HepG2 (cell line): ENCODE measurements around the gene CELSR2. TPM values are rescaled to one million over a fixed set of nuclear protein-coding genes. Genes with fewer than 3 reads are reported as not detected.

Experiments
- ATF6 ChIP-seq: sonication (generic); formaldehyde crosslinking; conservative IDR thresholded peaks from 2 replicates; pipeline ENCODE4 v1.4.0; 2020; ENCODE audit warnings: missing genetic modification reagents
- CEBPB ChIP-seq: IDR thresholded peaks from 2 replicates; pipeline ENCODE4 v1.6.1; 2011; ENCODE audit warnings: low read depth, low read length, improper control_type of control experiment, borderline replicate concordance
- ELK4 ChIP-seq: sonication (generic); formaldehyde crosslinking; IDR thresholded peaks from 2 replicates; pipeline ENCODE4 v1.9.0; 2021; ENCODE audit warnings: missing genetic modification reagents, borderline replicate concordance
- FOSL2 ChIP-seq: sonication (generic); formaldehyde crosslinking; IDR thresholded peaks from 2 replicates; pipeline ENCODE4 v1.4.0; 2020; ENCODE audit warnings: missing genetic modification reagents
- HMG20B ChIP-seq: conservative IDR thresholded peaks from 2 replicates; pipeline ENCODE4 v1.6.1; 2016; ENCODE audit warnings: missing genetic modification reagents, missing compliant biosample characterization
- NFATC3 ChIP-seq: sonication (generic); formaldehyde crosslinking; IDR thresholded peaks from 2 replicates; pipeline ENCODE4 v1.5.1; 2020; ENCODE audit warnings: mild to moderate bottlenecking, missing genetic modification reagents
- SAP130 ChIP-seq: IDR thresholded peaks from 2 replicates; pipeline ENCODE4 v1.6.1; 2016; ENCODE audit warnings: low read depth
- TBL1XR1 ChIP-seq: fragments of 150-350 bp; IDR thresholded peaks from 2 replicates; pipeline ENCODE4 v1.6.1; 2014; ENCODE audit warnings: borderline replicate concordance, low read length; ENCODE audit not compliant: partially characterized antibody
- THYN1 ChIP-seq: sonication (generic); formaldehyde crosslinking; IDR thresholded peaks from 2 replicates; pipeline ENCODE4 v1.8.1; 2023; ENCODE audit warnings: low read depth, mild to moderate bottlenecking, moderate library complexity, missing genetic modification reagents, borderline replicate concordance
- ZNF264 ChIP-seq: sonication (generic); formaldehyde crosslinking; IDR thresholded peaks from 2 replicates; pipeline ENCODE4 v1.4.0; 2020; ENCODE audit warnings: missing genetic modification reagents
- polyA plus RNA-seq, 8 experiments: library from polyadenylated mRNA; depleted of rRNA in 3 of 8; stranded (reverse) in 7 of 8; unstranded in 1 of 8; fragments of >200 nt; fragmentation: Illumina TruSeq in 4 of 8; extraction: Trizol in 4 of 8; gene quantifications; 2 replicates each; pipeline versions ENCODE4 v1.2.1 to v1.2.3, GENCODE V29; 2011 to 2016; ENCODE audit warnings: low read depth in 4 of 8, missing spikeins in 1 of 8, mixed read lengths in 1 of 8; ENCODE audit not compliant: insufficient read depth in 1 of 8
- total RNA-seq, 5 experiments: library from RNA; depleted of rRNA; stranded (reverse); fragments of >200 nt; fragmentation: Illumina TruSeq; extraction: Trizol; gene quantifications; 2 replicates each; pipeline ENCODE4 v1.2.3, GENCODE V29; 2016; ENCODE audit warnings: low read depth in 1 of 5
- TF ChIP-seq, protein P1 (sequence below): IDR thresholded peaks from 2 replicates; pipeline ENCODE4 v1.6.1; 2012; ENCODE audit warnings: low read depth, low read length, improper control_type of control experiment
- TF ChIP-seq, protein P2 (sequence below): sonication (generic); formaldehyde crosslinking; IDR thresholded peaks from 2 replicates; pipeline ENCODE4 v1.4.0; 2020; ENCODE audit warnings: missing genetic modification reagents; ENCODE audit errors: not compliant biosample characterization
- TF ChIP-seq, protein P3 (sequence below): sonication (generic); formaldehyde crosslinking; IDR thresholded peaks from 2 replicates; pipeline ENCODE4 v1.8.1; 2023; ENCODE audit warnings: mild to moderate bottlenecking, moderate library complexity, missing genetic modification reagents
- TF ChIP-seq, protein P4 (sequence below): sonication (generic); formaldehyde crosslinking; IDR thresholded peaks from 2 replicates; pipeline ENCODE4 v1.4.0; 2020; ENCODE audit warnings: missing genetic modification reagents, borderline replicate concordance

Gene CELSR2
- total and polyA plus RNA-seq, 2 of the 13 experiments (the other 11 are each of a cell fraction or from before 2014, with no cell fraction given) = 4.0 to 6.6 TPM

DNA sequence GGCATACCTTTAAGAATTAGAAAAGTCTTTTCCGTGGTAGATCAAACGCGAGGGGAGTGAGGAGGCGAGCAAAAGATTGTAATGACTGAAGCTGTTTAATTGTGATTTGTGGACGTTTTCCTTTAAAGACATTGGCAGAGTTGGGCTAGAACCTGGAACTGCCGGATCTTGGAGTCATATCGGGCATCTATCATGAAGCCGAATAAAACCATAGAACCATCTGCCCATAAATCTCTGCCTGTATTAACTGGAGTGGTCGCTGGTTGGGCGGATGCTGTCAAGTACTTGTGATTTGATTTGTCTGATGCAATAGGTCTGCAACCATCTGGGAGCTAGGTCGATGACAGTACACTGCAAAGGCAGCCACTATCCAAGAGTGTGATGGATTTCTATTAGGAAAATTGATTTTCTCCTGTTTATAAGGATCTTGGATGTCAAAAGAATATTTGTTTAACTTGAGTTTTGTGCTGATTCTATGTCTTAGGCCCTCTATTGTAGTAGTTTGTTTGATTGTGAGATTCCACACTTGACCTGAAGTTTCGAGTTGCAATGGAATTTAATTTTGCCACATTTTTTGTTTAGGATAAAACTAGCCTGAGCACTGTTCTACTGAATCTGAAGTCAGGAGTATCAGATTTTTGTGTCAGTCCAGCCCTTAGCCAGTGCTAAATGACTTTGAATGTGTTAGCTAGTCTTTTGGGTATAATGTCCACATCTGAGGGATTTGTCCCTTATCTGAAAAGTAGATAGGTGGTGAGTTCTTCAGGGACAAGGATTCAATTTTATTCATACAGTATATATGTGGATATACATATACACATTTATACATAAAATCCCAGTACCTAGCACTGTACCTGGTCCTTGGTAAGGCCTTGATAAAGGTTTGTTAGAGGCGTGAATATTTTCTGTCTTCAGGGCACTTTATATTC, 34.4 kb upstream of the CELSR2 start (continued):
- TF ChIP-seq, protein P1, sequence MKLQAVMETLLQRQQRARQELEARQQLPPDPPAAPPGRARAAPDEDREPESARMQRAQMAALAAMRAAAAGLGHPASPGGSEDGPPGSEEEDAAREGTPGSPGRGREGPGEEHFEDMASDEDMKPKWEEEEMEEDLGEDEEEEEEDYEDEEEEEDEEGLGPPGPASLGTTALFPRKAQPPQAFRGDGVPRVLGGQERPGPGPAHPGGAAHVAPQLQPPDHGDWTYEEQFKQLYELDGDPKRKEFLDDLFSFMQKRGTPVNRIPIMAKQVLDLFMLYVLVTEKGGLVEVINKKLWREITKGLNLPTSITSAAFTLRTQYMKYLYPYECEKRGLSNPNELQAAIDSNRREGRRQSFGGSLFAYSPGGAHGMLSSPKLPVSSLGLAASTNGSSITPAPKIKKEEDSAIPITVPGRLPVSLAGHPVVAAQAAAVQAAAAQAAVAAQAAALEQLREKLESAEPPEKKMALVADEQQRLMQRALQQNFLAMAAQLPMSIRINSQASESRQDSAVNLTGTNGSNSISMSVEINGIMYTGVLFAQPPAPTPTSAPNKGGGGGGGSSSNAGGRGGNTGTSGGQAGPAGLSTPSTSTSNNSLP = peak; percentile 87
- TF ChIP-seq FOSL2 (CRISPR knock-in tag) = peak; percentile 49
- TF ChIP-seq NFATC3 (CRISPR knock-in tag) = no peak
- TF ChIP-seq, protein P2, sequence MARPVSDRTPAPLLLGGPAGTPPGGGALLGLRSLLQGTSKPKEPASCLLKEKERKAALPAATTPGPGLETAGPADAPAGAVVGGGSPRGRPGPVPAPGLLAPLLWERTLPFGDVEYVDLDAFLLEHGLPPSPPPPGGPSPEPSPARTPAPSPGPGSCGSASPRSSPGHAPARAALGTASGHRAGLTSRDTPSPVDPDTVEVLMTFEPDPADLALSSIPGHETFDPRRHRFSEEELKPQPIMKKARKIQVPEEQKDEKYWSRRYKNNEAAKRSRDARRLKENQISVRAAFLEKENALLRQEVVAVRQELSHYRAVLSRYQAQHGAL (CRISPR knock-in tag) = no peak
- TF ChIP-seq ELK4 (CRISPR knock-in tag) = no peak
- TF ChIP-seq THYN1 = no peak
- TF ChIP-seq HMG20B = 0 out of 2 replicates have a peak, but pooled peaks have one; percentile 45
- peak; percentile 74 for TF ChIP-seq SAP130 (CRISPR knock-in tag)
- TF ChIP-seq, protein P3, sequence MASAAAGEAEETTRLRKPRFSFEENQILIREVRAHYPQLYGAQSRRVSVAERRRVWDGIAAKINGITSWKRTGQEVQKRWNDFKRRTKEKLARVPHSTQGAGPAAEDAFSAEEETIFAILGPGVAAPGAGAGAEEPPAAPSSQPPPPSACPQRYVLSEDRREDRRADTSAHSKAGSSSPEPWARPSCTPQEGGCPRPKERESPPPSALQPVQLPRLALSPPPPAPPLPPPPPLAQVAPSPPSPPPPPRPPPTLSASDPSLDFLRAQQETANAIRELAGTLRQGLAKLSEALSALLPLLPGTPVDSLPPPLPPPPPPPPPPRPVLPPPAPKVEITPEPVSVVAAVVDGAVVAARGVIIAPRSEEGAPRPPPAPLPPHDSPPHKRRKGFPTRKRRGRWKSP (CRISPR knock-in tag) = peak; percentile 31; the same call in 1 of the 2 replicates
- TF ChIP-seq, protein P4, sequence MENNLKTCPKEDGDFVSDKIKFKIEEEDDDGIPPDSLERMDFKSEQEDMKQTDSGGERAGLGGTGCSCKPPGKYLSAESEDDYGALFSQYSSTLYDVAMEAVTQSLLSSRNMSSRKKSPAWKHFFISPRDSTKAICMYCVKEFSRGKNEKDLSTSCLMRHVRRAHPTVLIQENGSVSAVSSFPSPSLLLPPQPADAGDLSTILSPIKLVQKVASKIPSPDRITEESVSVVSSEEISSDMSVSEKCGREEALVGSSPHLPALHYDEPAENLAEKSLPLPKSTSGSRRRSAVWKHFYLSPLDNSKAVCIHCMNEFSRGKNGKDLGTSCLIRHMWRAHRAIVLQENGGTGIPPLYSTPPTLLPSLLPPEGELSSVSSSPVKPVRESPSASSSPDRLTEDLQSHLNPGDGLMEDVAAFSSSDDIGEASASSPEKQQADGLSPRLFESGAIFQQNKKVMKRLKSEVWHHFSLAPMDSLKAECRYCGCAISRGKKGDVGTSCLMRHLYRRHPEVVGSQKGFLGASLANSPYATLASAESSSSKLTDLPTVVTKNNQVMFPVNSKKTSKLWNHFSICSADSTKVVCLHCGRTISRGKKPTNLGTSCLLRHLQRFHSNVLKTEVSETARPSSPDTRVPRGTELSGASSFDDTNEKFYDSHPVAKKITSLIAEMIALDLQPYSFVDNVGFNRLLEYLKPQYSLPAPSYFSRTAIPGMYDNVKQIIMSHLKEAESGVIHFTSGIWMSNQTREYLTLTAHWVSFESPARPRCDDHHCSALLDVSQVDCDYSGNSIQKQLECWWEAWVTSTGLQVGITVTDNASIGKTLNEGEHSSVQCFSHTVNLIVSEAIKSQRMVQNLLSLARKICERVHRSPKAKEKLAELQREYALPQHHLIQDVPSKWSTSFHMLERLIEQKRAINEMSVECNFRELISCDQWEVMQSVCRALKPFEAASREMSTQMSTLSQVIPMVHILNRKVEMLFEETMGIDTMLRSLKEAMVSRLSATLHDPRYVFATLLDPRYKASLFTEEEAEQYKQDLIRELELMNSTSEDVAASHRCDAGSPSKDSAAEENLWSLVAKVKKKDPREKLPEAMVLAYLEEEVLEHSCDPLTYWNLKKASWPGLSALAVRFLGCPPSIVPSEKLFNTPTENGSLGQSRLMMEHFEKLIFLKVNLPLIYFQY (CRISPR knock-in tag) = no peak
- TF ChIP-seq ATF6 = no peak
- peak; percentile 97 for TF ChIP-seq CEBPB
- no peak for TF ChIP-seq ZNF264 (CRISPR knock-in tag)
- peak; percentile 17 for TF ChIP-seq TBL1XR1
